Astrocyte (in vitro differentiated cells and primary cell): ENCODE data around the gene MVP. TPM values are rescaled to one million over a fixed set of nuclear protein-coding genes. Genes with fewer than 3 reads are reported as not detected.

Experiments
- DNase-seq: peaks from one replicate; pipeline ENCODE4 v3.0.0-alpha.2; 2010; ENCODE audit warnings: low read depth
- FAIRE-seq: peaks from 2 replicates; lab custom pipeline; 2011; peaks lifted over from hg19 to GRCh38; lab: Jason Lieb, UNC
- H2AFZ ChIP-seq: 2 replicates; pipeline ENCODE4 v1.6.0; 2012; ENCODE audit warnings: low read depth, low read length, inconsistent platforms
- H3K27ac ChIP-seq: 2 replicates; pipeline ENCODE4 v1.5.1; 2011; ENCODE audit warnings: low read depth, low read length, inconsistent platforms
- H3K27me3 ChIP-seq: 2 replicates; pipeline ENCODE4 v1.6.0; 2011; ENCODE audit warnings: low read length, inconsistent platforms; ENCODE audit not compliant: insufficient read depth
- H3K36me3 ChIP-seq: 2 replicates; pipeline ENCODE4 v1.5.1; 2011; ENCODE audit warnings: low read length, inconsistent platforms; ENCODE audit not compliant: insufficient read depth
- H3K4me1 ChIP-seq: 2 replicates; pipeline ENCODE4 v1.5.1; 2011; ENCODE audit warnings: low read length, inconsistent platforms; ENCODE audit not compliant: insufficient read depth
- H3K4me2 ChIP-seq: 2 replicates; pipeline ENCODE4 v1.6.0; 2012; ENCODE audit warnings: low read length, inconsistent platforms
- H3K4me3 ChIP-seq: 2 replicates; pipeline ENCODE4 v1.5.1; 2011; ENCODE audit warnings: low read depth, mild to moderate bottlenecking, low read length, inconsistent platforms; ENCODE audit not compliant: insufficient read depth
- H3K79me2 ChIP-seq: 2 replicates; pipeline ENCODE4 v1.6.0; 2012; ENCODE audit warnings: mild to moderate bottlenecking, low read length, inconsistent platforms; ENCODE audit not compliant: insufficient read depth
- H3K9ac ChIP-seq: 2 replicates; pipeline ENCODE4 v1.6.0; 2012; ENCODE audit warnings: mild to moderate bottlenecking, low read length, inconsistent platforms
- H3K9me3 ChIP-seq: 2 replicates; pipeline ENCODE4 v1.5.1; 2012; ENCODE audit warnings: low read depth, mild to moderate bottlenecking, low read length, inconsistent platforms; ENCODE audit not compliant: insufficient read depth
- H4K20me1 ChIP-seq: 2 replicates; pipeline ENCODE4 v1.6.0; 2012; ENCODE audit warnings: low read length, inconsistent platforms; ENCODE audit not compliant: insufficient read depth
- H3K27ac Mint-ChIP-seq: one replicate; pipeline ENCODE4 v1.8.0; 2021; ENCODE audit warnings: mild to moderate bottlenecking, mixed read lengths; ENCODE audit not compliant: unreplicated experiment
- H3K27me3 Mint-ChIP-seq: one replicate; pipeline ENCODE4 v1.8.0; 2021; ENCODE audit warnings: low read depth, mixed read lengths; ENCODE audit not compliant: unreplicated experiment
- H3K36me3 Mint-ChIP-seq: one replicate; pipeline ENCODE4 v1.8.0; 2021; ENCODE audit warnings: low read depth, mixed read lengths; ENCODE audit not compliant: unreplicated experiment
- H3K4me1 Mint-ChIP-seq: one replicate; pipeline ENCODE4 v1.8.0; 2021; ENCODE audit warnings: low read depth, mixed read lengths; ENCODE audit not compliant: unreplicated experiment
- H3K4me3 Mint-ChIP-seq: one replicate; pipeline ENCODE4 v1.8.0; 2021; ENCODE audit warnings: mild to moderate bottlenecking, moderate library complexity, mixed read lengths; ENCODE audit not compliant: unreplicated experiment
- H3K9me3 Mint-ChIP-seq: one replicate; pipeline ENCODE4 v1.8.0; 2021; ENCODE audit warnings: mild to moderate bottlenecking, mixed read lengths; ENCODE audit not compliant: unreplicated experiment
- CTCF ChIP-seq: IDR thresholded peaks from 2 replicates; pipeline ENCODE4 v1.5.1; 2011; ENCODE audit warnings: low read depth, mild to moderate bottlenecking, inconsistent platforms, low read length, moderate library complexity; ENCODE audit not compliant: insufficient read depth
- EZH2 ChIP-seq: IDR thresholded peaks from 2 replicates; pipeline ENCODE4 v1.6.1; 2012; ENCODE audit warnings: mild to moderate bottlenecking, low read length, inconsistent platforms; ENCODE audit not compliant: insufficient read depth
- total RNA-seq: library from RNA; stranded (reverse); gene quantifications from 2 replicates; pipeline ENCODE4 v1.2.1, GENCODE V29; 2021

Gene MVP
- total RNA-seq, 1 donor from 2014 or later = 38.7 TPM

GRCh38 chr16:29834079-29834478, 13.8 kb downstream of the MVP start:
- FAIRE-seq (no peak), DNase-seq (no peak)
- TF ChIP-seq CTCF (no peak), EZH2 (no peak)
- Histone ChIP-seq H3K9ac (no peak overlapping the region), H3K79me2 (peaks cover 19% of the 10 kb centered on the region), H3K27me3 (no peaks in the 10 kb centered on the region), H3K36me3 (peaks cover 23% of the 10 kb centered on the region), H3K9me3 (no peaks in the 10 kb centered on the region), H3K27ac (no peak overlapping the region), H3K4me3 (no peak overlapping the region), H4K20me1 (peaks cover 33% of the 10 kb centered on the region), H3K4me1 (no peaks in the 10 kb centered on the region), H3K4me2 (no peak overlapping the region), H2AFZ (no peak overlapping the region)
- peaks cover 4% of the 10 kb centered on the region for H3K4me1 Mint-ChIP-seq
- H3K27me3 Mint-ChIP-seq = peaks cover 2% of the 10 kb centered on the region
- H3K9me3 Mint-ChIP-seq = peaks cover 2% of the 10 kb centered on the region
- H3K27ac Mint-ChIP-seq = no peak overlapping the region
- H3K4me3 Mint-ChIP-seq = no peak overlapping the region
- H3K36me3 Mint-ChIP-seq = peaks cover 23% of the 10 kb centered on the region

GRCh38 chr16:29835926-29836325, 15.7 kb downstream of the MVP start:
- H3K4me1 ChIP-seq = no peaks in the 10 kb centered on the region
- no peaks in the 10 kb centered on the region for H3K27me3 Mint-ChIP-seq
- H3K27ac ChIP-seq = no peak overlapping the region
- H3K4me3 Mint-ChIP-seq = no peak overlapping the region
- no peak for TF ChIP-seq CTCF
- no peak for TF ChIP-seq EZH2
- peaks cover 19% of the 10 kb centered on the region for H4K20me1 ChIP-seq
- H3K4me3 ChIP-seq = no peak overlapping the region
- peaks cover 4% of the 10 kb centered on the region for H3K4me1 Mint-ChIP-seq
- peaks cover 5% of the 10 kb centered on the region for H3K79me2 ChIP-seq
- H3K9ac ChIP-seq = no peak overlapping the region
- H3K36me3 ChIP-seq = peaks cover 29% of the 10 kb centered on the region
- FAIRE-seq (no peak), DNase-seq (no peak)
- H2AFZ ChIP-seq = no peak overlapping the region
- no peak overlapping the region for H3K27ac Mint-ChIP-seq
- peaks cover 22% of the 10 kb centered on the region for H3K36me3 Mint-ChIP-seq
- H3K4me2 ChIP-seq = no peak overlapping the region
- H3K9me3 ChIP-seq = no peaks in the 10 kb centered on the region
- peaks cover 2% of the 10 kb centered on the region for H3K9me3 Mint-ChIP-seq
- H3K27me3 ChIP-seq = no peaks in the 10 kb centered on the region

GRCh38 chr16:29836623-29837022, 16.4 kb downstream of the MVP start:
- peaks cover 4% of the 10 kb centered on the region for H3K4me1 Mint-ChIP-seq
- H3K27ac Mint-ChIP-seq = no peak overlapping the region
- FAIRE-seq = no peak
- H3K27ac ChIP-seq = no peak overlapping the region
- H3K27me3 ChIP-seq = no peaks in the 10 kb centered on the region
- no peaks in the 10 kb centered on the region for H3K9me3 ChIP-seq
- no peak overlapping the region for H3K9ac ChIP-seq
- H3K36me3 ChIP-seq = peaks cover 29% of the 10 kb centered on the region
- H3K4me2 ChIP-seq = no peak overlapping the region
- no peaks in the 10 kb centered on the region for H3K4me1 ChIP-seq
- no peak overlapping the region for H3K4me3 Mint-ChIP-seq
- H3K79me2 ChIP-seq = peaks cover 1% of the 10 kb centered on the region
- H3K9me3 Mint-ChIP-seq = peaks cover 2% of the 10 kb centered on the region
- H2AFZ ChIP-seq = no peak overlapping the region
- no peak for TF ChIP-seq CTCF
- TF ChIP-seq EZH2 = no peak
- no peak overlapping the region for H3K4me3 ChIP-seq
- no peak for DNase-seq
- H4K20me1 ChIP-seq = peaks cover 18% of the 10 kb centered on the region
- no peaks in the 10 kb centered on the region for H3K27me3 Mint-ChIP-seq
- peaks cover 21% of the 10 kb centered on the region for H3K36me3 Mint-ChIP-seq
